ENCODE measurements around the gene PLPP3. TPM values are rescaled to one million over a fixed set of nuclear protein-coding genes. Genes with fewer than 3 reads are reported as not detected.

The PLPP3 gene
- total and polyA plus RNA-seq, 9 of the 15 experiments (the other 6 are each of a cell fraction or from before 2014, with no cell fraction given), result 0.07 to 0.54 (median 0.20) TPM

- Histone ChIP-seq H4K20me1 (replicated peaks; ENCODE audit: control insufficient read depth, insufficient read depth, low read length) (no peaks in the 10 kb centered on the region), H3K36me3 (ENCODE audit: control insufficient read depth, insufficient read depth, low read length) (no peaks in the 10 kb centered on the region), H3K9me3 (replicated peaks; ENCODE audit: control insufficient read depth, insufficient read depth, low read depth, low read length) (no peaks in the 10 kb centered on the region), H3K9ac (ENCODE audit: insufficient read depth in 1 of 2, low read depth in 2 of 2, low read length in 2 of 2) (no peak overlapping the region), H3K4me2 (ENCODE audit: insufficient read depth, low read length) (no peak overlapping the region), H3K4me3 (no peak overlapping the region), H3K4me1 (replicated peaks in 1 of 2; ENCODE audit: control insufficient read depth in 2 of 2, insufficient read depth in 2 of 2, low read length in 2 of 2) (no peaks in the 10 kb centered on the region), H3K79me2 (ENCODE audit: control insufficient read depth, insufficient read depth, low read length) (no peaks in the 10 kb centered on the region), H3K27me3 (ENCODE audit: control insufficient read depth in 2 of 2, insufficient read depth in 2 of 2, low read length in 2 of 2) (peaks cover 0 to 9% of the 10 kb centered on the region in 2 experiments; a peak in 1 of 5 replicates), H3K9me1 (ENCODE audit: control insufficient read depth, insufficient read depth, low read length) (no peaks in the 10 kb centered on the region), H3K27ac (ENCODE audit: extremely low read depth, low read depth, low read length) (no peak overlapping the region), H2AFZ (ENCODE audit: low read depth, low read length) (no peak overlapping the region)
- in situ Hi-C loops (cut with MboI), result no loop called here
- BruUV-seq (replicated peaks), result no TSS peak
- DNase-seq (ENCODE audit: extremely low read depth in 1 of 4, low spot score in 3 of 4) (no peak), FAIRE-seq (no peak), ATAC-seq (no peak)
- intact Hi-C loops (cut with micrococcal nuclease), result no loop called here
- ChIA-PET POLR2A (no interaction called here), CTCF (ENCODE audit: low intra/inter-chr PET ratio) (no interaction called here)
- no peak for TF ChIP-seq NR2C2 (CRISPR knock-in tag; IDR thresholded peaks at IDR 0.05)
- no peak for TF ChIP-seq NR2C2 (tag; IDR thresholded peaks at IDR 0.05)
- TF ChIP-seq DIDO1 (tag; IDR thresholded peaks at IDR 0.05; ENCODE audit: low read depth), result no peak
- TF ChIP-seq RBM14 (IDR thresholded peaks at IDR 0.05; ENCODE audit: borderline replicate concordance, insufficient read depth, low read depth, low read length), result no peak
- no peak for TF ChIP-seq ZNF282 (CRISPR knock-in tag; IDR thresholded peaks at IDR 0.05)
- TF ChIP-seq ELF4 (CRISPR knock-in tag; IDR thresholded peaks at IDR 0.05), result no peak
- TF ChIP-seq POLR2A (conservative IDR thresholded peaks at IDR 0.05), result no peak
- no peak for TF ChIP-seq IRF2 (CRISPR knock-in tag; IDR thresholded peaks at IDR 0.05)
- no peak for TF ChIP-seq ETV5 (CRISPR knock-in tag; IDR thresholded peaks at IDR 0.05; ENCODE audit: low read depth)
- no peak for TF ChIP-seq FOXP4 (CRISPR knock-in tag; IDR thresholded peaks at IDR 0.05; ENCODE audit: borderline replicate concordance)
- TF ChIP-seq PRMT5 (CRISPR knock-in tag; IDR thresholded peaks at IDR 0.05), result no peak
These were observed 27.0 kb downstream of the PLPP3 start for GRCh38 chr1:56552349-56552748.
